H9 (cell line): Measurements from ENCODE around the gene PTPN3. TPM values are rescaled to one million over a fixed set of nuclear protein-coding genes. Genes with fewer than 3 reads are reported as not detected.

Source experiments
- DNase-seq: peaks from one replicate; pipeline ENCODE4 v3.0.0-alpha.2; 2017
- H2AFZ ChIP-seq: one replicate; pipeline ENCODE4 v1.6.1; 2013; ENCODE audit warnings: mild to moderate bottlenecking, low read length, control low read depth, moderate library complexity
- H2AK5ac ChIP-seq: 2 replicates; pipeline ENCODE4 v1.6.1; 2013; ENCODE audit warnings: low read length, control low read depth, mixed read lengths; ENCODE audit not compliant: insufficient read length
- H2BK120ac ChIP-seq: one replicate; pipeline ENCODE4 v1.6.1; 2013; ENCODE audit warnings: low read depth, mild to moderate bottlenecking, low read length, control low read depth, inconsistent platforms; ENCODE audit not compliant: poor library complexity, severe bottlenecking
- H2BK12ac ChIP-seq: 2 replicates; pipeline ENCODE4 v1.6.1; 2013; ENCODE audit warnings: low read length, control low read depth, mixed read lengths, low read depth; ENCODE audit not compliant: insufficient read length
- H2BK15ac ChIP-seq: 2 replicates; pipeline ENCODE4 v1.6.1; 2013; ENCODE audit warnings: low read depth, low read length, control low read depth
- H2BK20ac ChIP-seq: one replicate; pipeline ENCODE4 v1.6.1; 2013; ENCODE audit warnings: low read depth, mild to moderate bottlenecking, low read length, control low read depth, inconsistent platforms; ENCODE audit not compliant: poor library complexity, severe bottlenecking
- H2BK5ac ChIP-seq: 2 replicates; pipeline ENCODE4 v1.6.1; 2013; ENCODE audit warnings: low read length, control low read depth, mixed read lengths; ENCODE audit not compliant: insufficient read length
- H3K14ac ChIP-seq: 2 replicates; pipeline ENCODE4 v1.6.1; 2013; ENCODE audit warnings: low read length, control low read depth; ENCODE audit not compliant: insufficient read depth
- H3K18ac ChIP-seq: 2 replicates; pipeline ENCODE4 v1.6.1; 2013; ENCODE audit warnings: low read depth, mild to moderate bottlenecking, mixed read lengths, low read length, control low read depth; ENCODE audit not compliant: insufficient read length
- H3K23ac ChIP-seq: 2 replicates; pipeline ENCODE4 v1.6.1; 2013; ENCODE audit warnings: low read length, control low read depth, mixed read lengths, low read depth; ENCODE audit not compliant: insufficient read length
- H3K23me2 ChIP-seq: 2 replicates; pipeline ENCODE4 v1.6.1; 2013; ENCODE audit warnings: low read depth, mild to moderate bottlenecking, mixed read lengths, low read length, control low read depth; ENCODE audit not compliant: insufficient read length, poor library complexity, severe bottlenecking
- H3K27ac ChIP-seq: 2 replicates; pipeline ENCODE4 v1.5.1; 2013; ENCODE audit warnings: low read length, control low read depth, mixed read lengths, low read depth; ENCODE audit not compliant: insufficient read length
- H3K27me3 ChIP-seq: 2 replicates; pipeline ENCODE4 v1.6.1; 2013; ENCODE audit warnings: low read length, control low read depth, inconsistent platforms; ENCODE audit not compliant: insufficient read depth
- H3K4ac ChIP-seq: 2 replicates; pipeline ENCODE4 v1.6.1; 2013; ENCODE audit warnings: low read depth, mild to moderate bottlenecking, control low read depth, inconsistent platforms, low read length, moderate library complexity
- H3K4me1 ChIP-seq: 2 replicates; pipeline ENCODE4 v1.6.1; 2013; ENCODE audit warnings: low read length, control low read depth, inconsistent platforms; ENCODE audit not compliant: insufficient read depth
- H3K4me2 ChIP-seq: 2 replicates; pipeline ENCODE4 v1.6.1; 2013; ENCODE audit warnings: low read length, control low read depth, mixed read lengths; ENCODE audit not compliant: insufficient read length, insufficient read depth
- H3K56ac ChIP-seq: 2 replicates; pipeline ENCODE4 v1.6.1; 2013; ENCODE audit warnings: low read depth, mild to moderate bottlenecking, mixed read lengths, low read length, control low read depth; ENCODE audit not compliant: insufficient read length
- H3K79me1 ChIP-seq: 2 replicates; pipeline ENCODE4 v1.6.1; 2013; ENCODE audit warnings: low read depth, mild to moderate bottlenecking, moderate library complexity, low read length, control low read depth, inconsistent platforms; ENCODE audit not compliant: insufficient read depth, poor library complexity, severe bottlenecking
- H3K79me2 ChIP-seq: 2 replicates; pipeline ENCODE4 v1.6.1; 2013; ENCODE audit warnings: low read length, control low read depth, inconsistent platforms; ENCODE audit not compliant: insufficient read depth
- H3K9ac ChIP-seq: 2 replicates; pipeline ENCODE4 v1.6.1; 2013; ENCODE audit warnings: low read length, control low read depth, mixed read lengths; ENCODE audit not compliant: insufficient read length; ENCODE audit errors: extremely low read depth
- H3K9me3 ChIP-seq: one replicate; pipeline ENCODE4 v1.6.1; 2013; ENCODE audit warnings: low read depth, low read length, inconsistent platforms; ENCODE audit not compliant: control insufficient read depth
- H3T11ph ChIP-seq: one replicate; pipeline ENCODE4 v1.6.1; 2013; ENCODE audit warnings: mild to moderate bottlenecking, low read length, control low read depth, inconsistent platforms
- H4K20me1 ChIP-seq: one replicate; pipeline ENCODE4 v1.6.1; 2013; ENCODE audit not compliant: control insufficient read depth, insufficient read length, insufficient read depth
- H4K5ac ChIP-seq: 2 replicates; pipeline ENCODE4 v1.6.1; 2013; ENCODE audit warnings: low read depth, mild to moderate bottlenecking, mixed read lengths, low read length, control low read depth; ENCODE audit not compliant: insufficient read length
- H4K8ac ChIP-seq: replicated peaks from 2 replicates; pipeline ENCODE4 v1.6.1; 2013; ENCODE audit warnings: low read length, control low read depth, mixed read lengths, low read depth; ENCODE audit not compliant: insufficient read length
- H4K91ac ChIP-seq: 2 replicates; pipeline ENCODE4 v1.6.1; 2013; ENCODE audit warnings: low read depth, mild to moderate bottlenecking, moderate library complexity, mixed read lengths, low read length, control low read depth; ENCODE audit not compliant: insufficient read length
- H3K27ac Mint-ChIP-seq, 3 experiments: 2 replicates in 2 of 3; 3 replicates in 1 of 3; pipeline ENCODE4 v1.8.0; 2020 to 2021; ENCODE audit warnings: mixed read lengths in 3 of 3, mild to moderate bottlenecking in 1 of 3, moderate library complexity in 1 of 3
- H3K27me3 Mint-ChIP-seq: 2 replicates; pipeline ENCODE4 v1.8.0; 2021; ENCODE audit warnings: low read depth, mild to moderate bottlenecking, moderate library complexity, mixed read lengths
- H3K36me3 Mint-ChIP-seq, 3 experiments: 2 replicates in 2 of 3; 3 replicates in 1 of 3; pipeline ENCODE4 v1.8.0; 2020 to 2021; ENCODE audit warnings: low read depth in 3 of 3, mixed read lengths in 3 of 3; ENCODE audit not compliant: insufficient read depth in 1 of 3
- H3K4me1 Mint-ChIP-seq, 2 experiments: 2 replicates each; pipeline ENCODE4 v1.8.0; 2020; ENCODE audit warnings: mixed read lengths in 2 of 2
- H3K4me3 Mint-ChIP-seq, 2 experiments: 2 replicates in 1 of 2; 3 replicates in 1 of 2; pipeline ENCODE4 v1.8.0; 2020 to 2021; ENCODE audit warnings: mild to moderate bottlenecking in 2 of 2, mixed read lengths in 2 of 2, moderate library complexity in 1 of 2
- H3K9me3 Mint-ChIP-seq, 2 experiments: 2 replicates in 1 of 2; 3 replicates in 1 of 2; pipeline ENCODE4 v1.8.0; 2020; ENCODE audit warnings: mild to moderate bottlenecking in 2 of 2, mixed read lengths in 2 of 2, moderate library complexity in 1 of 2
- CTCF ChIP-seq: fragments of 200-600 bp; sonication (generic); conservative IDR thresholded peaks from 3 replicates; pipeline ENCODE4 v1.8.0; 2021; ENCODE audit warnings: antibody characterized with exemption, mild to moderate bottlenecking
- WGBS: extraction: QIAGEN DNeasy Blood & Tissue Kit; methylation state at CpG from one replicate; pipeline ENCODE4 v1.1.7; 2013; ENCODE audit warnings: missing lambda C conversion rate, low lambda C conversion rate, mixed read lengths; ENCODE audit not compliant: insufficient read length; ENCODE audit errors: extremely low coverage; 5-methylcytosine and 5-hydroxymethylcytosine counted together
- total RNA-seq: library from RNA; stranded (reverse); gene quantifications from 2 replicates; pipeline ENCODE4 v1.2.1, GENCODE V29; 2021

The PTPN3 gene
- total RNA-seq, 1 experiment from 2014 or later: 2.6 TPM

- WGBS: no CpG with 5 or more reads among the region's 3 CpGs
- no peaks in the 10 kb centered on the region; the same call in 1 of the 2 replicates for H3K4me1 ChIP-seq
- no peak for DNase-seq
- H2AFZ ChIP-seq: no peak overlapping the region
- Mint-ChIP-seq H3K9me3 (no peaks in the 10 kb centered on the region), H3K4me1 (peaks cover 9 to 22% of the 10 kb centered on the region in 2 experiments), H3K27me3 (no peaks in the 10 kb centered on the region), H3K36me3 (no peaks in the 10 kb centered on the region), H3K27ac (no peak overlapping the region), H3K4me3 (no peak overlapping the region)
- H3K18ac ChIP-seq: no peak overlapping the region
- no peak for TF ChIP-seq CTCF
- no peak overlapping the region for H2BK20ac ChIP-seq
- no peak overlapping the region for H2BK15ac ChIP-seq
- H3K79me1 ChIP-seq: no peaks in the 10 kb centered on the region
- no peaks in the 10 kb centered on the region for H3K9me3 ChIP-seq
- H2BK12ac ChIP-seq: no peak overlapping the region
- H3K23ac ChIP-seq: no peak overlapping the region
- no peak overlapping the region for H2BK120ac ChIP-seq
- H2AK5ac ChIP-seq: no peak overlapping the region
- no peak overlapping the region for H3K4me2 ChIP-seq
- H3K14ac ChIP-seq: no peak overlapping the region
- H2BK5ac ChIP-seq: no peak overlapping the region
- H4K8ac ChIP-seq: no peak overlapping the region
- H3K79me2 ChIP-seq: no peaks in the 10 kb centered on the region
- no peak overlapping the region for H4K91ac ChIP-seq
- H3K4ac ChIP-seq: no peak overlapping the region
- no peak overlapping the region for H4K5ac ChIP-seq
- H3K27ac ChIP-seq: no peak overlapping the region
- no peak overlapping the region for H3K56ac ChIP-seq
- H3T11ph ChIP-seq: no peak overlapping the region
- no peaks in the 10 kb centered on the region for H4K20me1 ChIP-seq
- H3K9ac ChIP-seq: no peak overlapping the region
- no peaks in the 10 kb centered on the region for H3K27me3 ChIP-seq
- H3K23me2 ChIP-seq: no peaks in the 10 kb centered on the region
Observed at GRCh38 chr9:109448223-109448622, 49.9 kb downstream of the PTPN3 start.
